Ishikawa (cell line): Measurements from ENCODE around the gene DCAKD.

Experiments used
- CREB1 ChIP-seq: IDR thresholded peaks from 2 replicates; pipeline ENCODE4 v1.6.1; 2012; ENCODE audit warnings: low read depth
- RAD21 ChIP-seq: IDR thresholded peaks from 2 replicates; pipeline ENCODE4 v1.6.1; 2012; ENCODE audit warnings: low read depth
- REST ChIP-seq: IDR thresholded peaks from 2 replicates; pipeline ENCODE4 v1.6.1; 2012; ENCODE audit warnings: low read depth, mild to moderate bottlenecking
- TCF12 ChIP-seq: IDR thresholded peaks from 2 replicates; pipeline ENCODE4 v1.6.1; 2012; ENCODE audit warnings: low read depth

- TF ChIP-seq RAD21 (no peak), TCF12 (no peak), CREB1 (no peak), REST (no peak)
Observed at GRCh38 chr17:45040459-45040858, 11.0 kb downstream of the DCAKD start.
